SIG-M5 (cell line): ENCODE measurements around the gene AFAP1.

ENCODE experiments used
- DNase-seq: peaks from one replicate; lab custom pipeline; 2025; lab: John Stamatoyannopoulos, UW

The AFAP1 gene

GRCh38 chr4:7802093-7802726 is 137.5 kb downstream of the AFAP1 start:
- no peak for DNase-seq

GRCh38 chr4:7801641-7802040 is 138.0 kb downstream of the AFAP1 start:
- no peak for DNase-seq

GRCh38 chr4:7801001-7801400 is 138.7 kb downstream of the AFAP1 start:
- no peak for DNase-seq

- DNase-seq: no peak
These were observed 139.3 kb downstream of the AFAP1 start for GRCh38 chr4:7800410-7800809.

- DNase-seq: no peak
These were observed 139.9 kb downstream of the AFAP1 start for GRCh38 chr4:7799736-7800135.

- DNase-seq: no peak
These were observed 140.4 kb downstream of the AFAP1 start for GRCh38 chr4:7799306-7799705.

- DNase-seq: no peak
These were observed 141.3 kb downstream of the AFAP1 start for GRCh38 chr4:7798178-7798995.

GRCh38 chr4:7797330-7797729 is 142.3 kb downstream of the AFAP1 start:
- DNase-seq: no peak

- no peak for DNase-seq
These were observed 143.7 kb downstream of the AFAP1 start for GRCh38 chr4:7795983-7796382.

- DNase-seq: no peak
These were observed 146.5 kb downstream of the AFAP1 start for GRCh38 chr4:7793186-7793585.

- no peak for DNase-seq
These were observed 147.0 kb downstream of the AFAP1 start for GRCh38 chr4:7792616-7793015.

- DNase-seq: no peak
These were observed 148.7 kb downstream of the AFAP1 start for GRCh38 chr4:7790999-7791398.

- DNase-seq: no peak
These were observed 149.6 kb downstream of the AFAP1 start for GRCh38 chr4:7790023-7790422.

- no peak for DNase-seq
These were observed 150.8 kb downstream of the AFAP1 start for GRCh38 chr4:7788694-7789425.

- no peak for DNase-seq
These were observed 151.5 kb downstream of the AFAP1 start for GRCh38 chr4:7788193-7788592.

GRCh38 chr4:7787681-7788141 is 151.9 kb downstream of the AFAP1 start:
- DNase-seq: no peak

GRCh38 chr4:7787067-7787466 is 152.6 kb downstream of the AFAP1 start:
- no peak for DNase-seq

GRCh38 chr4:7786517-7786916 is 153.1 kb downstream of the AFAP1 start:
- no peak for DNase-seq

- no peak for DNase-seq
These were observed 153.6 kb downstream of the AFAP1 start for GRCh38 chr4:7786040-7786439.

- no peak for DNase-seq
These were observed 154.6 kb downstream of the AFAP1 start for GRCh38 chr4:7785017-7785416.

- DNase-seq: no peak
These were observed 155.4 kb downstream of the AFAP1 start for GRCh38 chr4:7784131-7784870.

GRCh38 chr4:7783541-7783940 is 156.1 kb downstream of the AFAP1 start:
- no peak for DNase-seq
